H1 (cell line): ENCODE results near the gene CCBE1. TPM values are rescaled to one million over a fixed set of nuclear protein-coding genes. Genes with fewer than 3 reads are reported as not detected.

Experiments used
- CTCF ChIA-PET: fragments of 300-600 bp; sonication (Branson Sonifier 250); formaldehyde crosslinking; loops from one replicate; lab custom pipeline; 2021; ENCODE audit not compliant: partially characterized antibody; lab: Charles Lee
- POLR2A ChIA-PET: fragments of 300-600 bp; sonication (Branson Sonifier 250); formaldehyde crosslinking; loops from one replicate; lab custom pipeline; 2021; ENCODE audit warnings: inconsistent platforms; ENCODE audit not compliant: partially characterized antibody; lab: Charles Lee
- DNase-seq, 2 experiments: peaks; one replicate each; pipeline versions ENCODE4 v3.0.0 to v3.0.0-alpha.2; 2010 to 2022; ENCODE audit warnings: low spot score in 2 of 2, low read depth in 1 of 2, mixed read lengths in 1 of 2
- FAIRE-seq: peaks from 2 replicates; lab custom pipeline; 2011; peaks lifted over from hg19 to GRCh38; lab: Jason Lieb, UNC
- H2AFZ ChIP-seq: 2 replicates; pipeline ENCODE4 v1.8.1; 2012; ENCODE audit warnings: low read length, inconsistent platforms
- H2AK5ac ChIP-seq: 2 replicates; pipeline ENCODE4 v1.6.1; 2013; ENCODE audit warnings: low read depth, low read length
- H2BK120ac ChIP-seq: replicated peaks from 2 replicates; pipeline ENCODE3; 2013; ENCODE audit warnings: low read depth, low read length, inconsistent platforms
- H2BK12ac ChIP-seq: 2 replicates; pipeline ENCODE4 v1.6.1; 2013; ENCODE audit warnings: low read depth, low read length
- H2BK15ac ChIP-seq: 2 replicates; pipeline ENCODE4 v1.6.1; 2013; ENCODE audit warnings: low read length
- H2BK20ac ChIP-seq: 2 replicates; pipeline ENCODE4 v1.6.1; 2013; ENCODE audit warnings: low read length
- H2BK5ac ChIP-seq: 2 replicates; pipeline ENCODE4 v1.6.1; 2013; ENCODE audit warnings: low read depth, low read length
- H3K14ac ChIP-seq: 2 replicates; pipeline ENCODE4 v1.6.1; 2013; ENCODE audit warnings: inconsistent platforms; ENCODE audit not compliant: insufficient read length
- H3K18ac ChIP-seq: 2 replicates; pipeline ENCODE4 v1.6.1; 2013; ENCODE audit warnings: low read length; ENCODE audit errors: extremely low read depth
- H3K23ac ChIP-seq: 2 replicates; pipeline ENCODE4 v1.6.1; 2013; ENCODE audit warnings: inconsistent platforms; ENCODE audit not compliant: insufficient read length
- H3K23me2 ChIP-seq: 2 replicates; pipeline ENCODE4 v1.6.1; 2013; ENCODE audit warnings: low read depth, low read length
- H3K27ac ChIP-seq: 2 replicates; pipeline ENCODE4 v1.6.1; 2011; ENCODE audit warnings: low read depth, low read length, inconsistent platforms
- H3K27me3 ChIP-seq, 4 experiments: replicated peaks in 1 of 4; 1 replicate in 1 of 4; 2 replicates in 3 of 4; pipeline versions ENCODE4 v1.6.1 to v1.8.1; 2011 to 2013; ENCODE audit warnings: low read length in 3 of 4, mild to moderate bottlenecking in 3 of 4, inconsistent platforms in 2 of 4, mixed read lengths in 2 of 4, moderate library complexity in 1 of 4; ENCODE audit not compliant: control insufficient read depth in 3 of 4, insufficient read depth in 3 of 4; ENCODE audit errors: extremely low read depth in 1 of 4
- H3K36me3 ChIP-seq, 4 experiments: 2 replicates each; pipeline versions ENCODE4 v1.6.1 to v1.8.1; 2011 to 2013; ENCODE audit warnings: mild to moderate bottlenecking in 4 of 4, low read length in 3 of 4, moderate library complexity in 2 of 4, control low read depth in 1 of 4, inconsistent platforms in 1 of 4; ENCODE audit not compliant: insufficient read depth in 4 of 4, control insufficient read depth in 2 of 4
- H3K4ac ChIP-seq: replicated peaks from 2 replicates; pipeline ENCODE3; 2013; ENCODE audit warnings: low read length, low read depth, mixed read lengths, inconsistent platforms; ENCODE audit not compliant: insufficient read length
- H3K4me1 ChIP-seq, 4 experiments: replicated peaks in 1 of 4; 1 replicate in 1 of 4; 2 replicates in 3 of 4; pipeline versions ENCODE4 v1.6.1 to v1.8.1; 2011 to 2013; ENCODE audit warnings: low read length in 3 of 4, inconsistent platforms in 2 of 4, mixed read lengths in 1 of 4; ENCODE audit not compliant: insufficient read depth in 4 of 4, control insufficient read depth in 3 of 4
- H3K4me2 ChIP-seq, 2 experiments: 2 replicates each; pipeline versions ENCODE4 v1.6.1 to v1.8.1; 2011 to 2013; ENCODE audit warnings: low read depth in 2 of 2, low read length in 2 of 2, control low read depth in 1 of 2, inconsistent platforms in 1 of 2, mild to moderate bottlenecking in 1 of 2; ENCODE audit not compliant: insufficient read depth in 1 of 2
- H3K4me3 ChIP-seq, 4 experiments: fragments of 200-600, 300-600 bp in 1 of 4; sonication (generic), shearing (Covaris generic), sonication (Bioruptor Twin) in 1 of 4; 2 replicates each; pipeline versions ENCODE4 v1.5.1 to v1.8.1; 2011 to 2016; ENCODE audit warnings: low read length in 4 of 4, low read depth in 3 of 4, control low read depth in 2 of 4, inconsistent platforms in 2 of 4, mild to moderate bottlenecking in 2 of 4, mixed read lengths in 1 of 4, moderate library complexity in 1 of 4; ENCODE audit not compliant: insufficient read depth in 2 of 4; ENCODE audit errors: extremely low read depth in 1 of 4
- H3K56ac ChIP-seq: replicated peaks from 2 replicates; pipeline ENCODE3; 2013; ENCODE audit warnings: low read depth, mild to moderate bottlenecking, mixed read lengths, low read length, inconsistent platforms; ENCODE audit not compliant: insufficient read length
- H3K79me1 ChIP-seq: 2 replicates; pipeline ENCODE4 v1.6.1; 2013; ENCODE audit warnings: low read depth, low read length, control low read depth
- H3K79me2 ChIP-seq, 2 experiments: 2 replicates each; pipeline versions ENCODE4 v1.6.1 to v1.8.1; 2012 to 2013; ENCODE audit warnings: low read length in 2 of 2, mild to moderate bottlenecking in 2 of 2, inconsistent platforms in 1 of 2; ENCODE audit not compliant: insufficient read depth in 2 of 2, control insufficient read depth in 1 of 2
- H3K9ac ChIP-seq, 4 experiments: replicated peaks in 1 of 4; 1 replicate in 1 of 4; 2 replicates in 3 of 4; pipeline versions ENCODE4 v1.6.1 to v1.8.1; 2011 to 2013; ENCODE audit warnings: low read depth in 3 of 4, low read length in 3 of 4, control low read depth in 2 of 4, mild to moderate bottlenecking in 2 of 4, moderate library complexity in 2 of 4, inconsistent platforms in 1 of 4; ENCODE audit errors: extremely low read depth in 1 of 4
- H3K9me3 ChIP-seq, 2 experiments: 2 replicates each; pipeline versions ENCODE4 v1.6.1 to v1.8.1; 2012 to 2013; ENCODE audit warnings: mild to moderate bottlenecking in 2 of 2, moderate library complexity in 2 of 2, control low read depth in 1 of 2, inconsistent platforms in 1 of 2, low read depth in 1 of 2, low read length in 1 of 2, mixed read lengths in 1 of 2; ENCODE audit not compliant: insufficient read depth in 2 of 2
- H4K20me1 ChIP-seq, 2 experiments: replicated peaks in 1 of 2; 2 replicates each; pipeline versions ENCODE3 to v1.8.1; 2011 to 2013; ENCODE audit warnings: inconsistent platforms in 2 of 2, low read length in 2 of 2, mild to moderate bottlenecking in 1 of 2; ENCODE audit not compliant: insufficient read depth in 2 of 2, control insufficient read depth in 1 of 2
- H4K5ac ChIP-seq: 2 replicates; pipeline ENCODE4 v1.6.1; 2013; ENCODE audit warnings: low read length, low read depth, mixed read lengths, inconsistent platforms; ENCODE audit not compliant: insufficient read length
- H4K8ac ChIP-seq: 2 replicates; pipeline ENCODE4 v1.8.0; 2013; ENCODE audit warnings: mild to moderate bottlenecking, moderate library complexity, low read length, inconsistent platforms; ENCODE audit not compliant: insufficient read depth; ENCODE audit errors: extremely low read depth
- H4K91ac ChIP-seq: replicated peaks from 2 replicates; pipeline ENCODE3; 2013; ENCODE audit warnings: low read length, mixed read lengths, inconsistent platforms; ENCODE audit not compliant: insufficient read length
- BACH1 ChIP-seq: IDR thresholded peaks from 2 replicates; pipeline ENCODE4 v1.6.1; 2012; ENCODE audit warnings: low read length, improper control_type of control experiment
- HDAC2 ChIP-seq, 2 experiments: fragments of 300-600 bp in 1 of 2; sonication (generic) in 1 of 2; IDR thresholded peaks; 2 replicates each; pipeline ENCODE4 v1.6.1; 2011 to 2012; ENCODE audit warnings: low read depth in 2 of 2, low read length in 2 of 2, mild to moderate bottlenecking in 2 of 2, moderate library complexity in 2 of 2, borderline replicate concordance in 1 of 2, inconsistent platforms in 1 of 2
- RBBP5 ChIP-seq: IDR thresholded peaks from 2 replicates; pipeline ENCODE4 v1.7.1; 2012; ENCODE audit warnings: low read depth, mild to moderate bottlenecking, inconsistent platforms, low read length, moderate library complexity, borderline replicate concordance
- whole genome bisulfite sequencing, 2 experiments: shearing (Covaris generic) in 1 of 2; methylation state at CpG; one replicate each; pipeline versions ENCODE4 v1.1.6 to v1.1.7; 2013 to 2015; ENCODE audit warnings: low lambda C conversion rate in 2 of 2, mixed read lengths in 2 of 2, inconsistent platforms in 1 of 2, low coverage in 1 of 2, missing lambda C conversion rate in 1 of 2; ENCODE audit not compliant: insufficient replicate concordance in 2 of 2, insufficient coverage in 1 of 2, insufficient read length in 1 of 2; ENCODE audit errors: extremely low coverage in 1 of 2, missing lambda C conversion rate in 1 of 2; 5-methylcytosine and 5-hydroxymethylcytosine counted together
- polyA plus RNA-seq, 7 experiments: library from polyadenylated mRNA; depleted of rRNA in 3 of 7; stranded (reverse) in 5 of 7; unstranded in 2 of 7; fragments of >200 nt in 5 of 7; fragments of 200-250 nt in 2 of 7; gene quantifications; 1 replicate in 5 of 7; 2 replicates in 1 of 7; 4 replicates in 1 of 7; pipeline versions ENCODE4 v1.2.1 to v1.2.3, GENCODE V29; 2011 to 2013; ENCODE audit warnings: missing spikeins in 2 of 7, mixed read lengths in 2 of 7
- total RNA-seq: library from RNA; stranded (reverse); fragmentation: NEBNext Ultra II Directional; extraction: Animal tissue kit (Norgen Biotek cat#: 25700); gene quantifications from 2 replicates; pipeline ENCODE4 v1.2.1, GENCODE V29; 2021
- TF ChIP-seq, protein P1 (sequence below): IDR thresholded peaks from 2 replicates; pipeline ENCODE4 v1.6.1; 2011; ENCODE audit warnings: low read depth, mild to moderate bottlenecking, low read length; ENCODE audit not compliant: insufficient read depth

The CCBE1 gene
- total and polyA plus RNA-seq, 2 of the 8 experiments (the other 6 are each of a cell fraction or from before 2014, with no cell fraction given): 2.1 to 2.6 TPM

DNA sequence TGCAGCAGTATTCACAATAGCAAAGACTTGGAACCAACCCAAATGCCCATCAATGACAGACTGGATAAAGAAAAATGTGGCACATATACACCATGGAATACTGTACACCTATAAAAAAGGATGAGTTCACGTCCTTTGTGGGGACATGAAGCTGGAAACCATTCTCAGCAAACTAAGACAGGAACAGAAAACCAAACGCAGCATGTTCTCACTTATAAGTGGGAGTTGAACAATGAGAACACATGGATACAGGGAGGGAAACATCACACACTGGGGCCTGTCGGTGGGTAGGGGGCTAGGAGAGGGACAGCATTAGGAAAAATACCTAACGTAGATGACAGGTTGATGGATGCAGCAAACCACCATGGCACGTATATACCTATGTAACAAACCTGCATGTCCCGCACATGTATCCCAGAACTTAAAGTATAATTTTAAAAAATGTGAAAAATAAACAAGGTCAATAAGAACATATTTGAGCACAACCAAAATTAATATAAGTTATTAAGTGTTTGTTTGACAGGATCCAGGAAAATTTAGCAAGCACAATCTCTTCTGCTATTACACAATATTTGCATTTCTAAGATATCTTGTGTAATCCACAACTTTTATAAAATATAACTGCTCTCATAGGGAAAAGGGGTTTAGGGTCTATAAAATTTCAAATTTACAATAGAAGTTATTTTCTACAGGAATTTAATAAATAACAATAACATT, 22.9 kb downstream of the CCBE1 start:
- Histone ChIP-seq H2AFZ (no peak overlapping the region), H3K79me1 (no peaks in the 10 kb centered on the region), H4K91ac (no peak overlapping the region), H4K8ac (no peak overlapping the region), H3K27me3 (no peaks in the 10 kb centered on the region), H4K5ac (no peak overlapping the region), H3K4me3 (no peak overlapping the region), H2AK5ac (no peak overlapping the region), H3K56ac (no peak overlapping the region), H2BK15ac (no peak overlapping the region), H3K23me2 (no peaks in the 10 kb centered on the region), H3K79me2 (no peaks in the 10 kb centered on the region; a peak in 1 of 4 replicates), H3K9me3 (no peaks in the 10 kb centered on the region), H3K4me1 (no peaks in the 10 kb centered on the region), H3K23ac (no peak overlapping the region), H4K20me1 (no peaks in the 10 kb centered on the region), H2BK120ac (no peak overlapping the region), H2BK12ac (no peak overlapping the region), H2BK20ac (no peak overlapping the region), H3K14ac (no peak overlapping the region), H2BK5ac (no peak overlapping the region), H3K9ac (no peak overlapping the region), H3K36me3 (no peaks in the 10 kb centered on the region), H3K27ac (no peak overlapping the region), H3K18ac (no peak overlapping the region), H3K4me2 (no peak overlapping the region), H3K4ac (no peak overlapping the region)
- WGBS, 2 experiments: 89% methylated on average over 6 of the region's 6 CpGs; no CpG with 5 or more reads in 1 of the 2 experiments
- TF ChIP-seq, protein P1, sequence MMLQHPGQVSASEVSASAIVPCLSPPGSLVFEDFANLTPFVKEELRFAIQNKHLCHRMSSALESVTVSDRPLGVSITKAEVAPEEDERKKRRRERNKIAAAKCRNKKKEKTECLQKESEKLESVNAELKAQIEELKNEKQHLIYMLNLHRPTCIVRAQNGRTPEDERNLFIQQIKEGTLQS: no peak
- TF ChIP-seq RBBP5: no peak
- no peak for TF ChIP-seq HDAC2 (IDR thresholded peaks at IDR 0.05; ENCODE audit: borderline replicate concordance in 1 of 2, low read depth in 2 of 2, low read length in 2 of 2)
- TF ChIP-seq BACH1: no peak
- DNase-seq: no peak
- CTCF ChIA-PET: interaction anchor here (0.6 to 1.6 kb wide), 4 partner anchors 12 to 51 kb away, joined by 3 to 4 read pairs (median 3); partner anchors contain the start of gene CCBE1
- FAIRE-seq: no peak
- POLR2A ChIA-PET: no interaction called here
